NCI-H128 (cell line): ENCODE results near the gene PPP1R37.

ENCODE experiments used
- DNase-seq: peaks from one replicate; lab custom pipeline; 2025; ENCODE audit not compliant: unreplicated experiment; lab: John Stamatoyannopoulos, UW

PPP1R37 gene

GRCh38 chr19:45164577-45165335 is 71.8 kb downstream of the PPP1R37 start:
- DNase-seq = no peak

- DNase-seq = no peak
These were observed 73.8 kb downstream of the PPP1R37 start for GRCh38 chr19:45166723-45167252.

- DNase-seq = no peak
These were observed 75.9 kb downstream of the PPP1R37 start for GRCh38 chr19:45168767-45169351.

- no peak for DNase-seq
These were observed 76.6 kb downstream of the PPP1R37 start for GRCh38 chr19:45169602-45170001.

- no peak for DNase-seq
These were observed 77.4 kb downstream of the PPP1R37 start for GRCh38 chr19:45170146-45171106.

GRCh38 chr19:45171211-45171623 is 78.2 kb downstream of the PPP1R37 start:
- DNase-seq = no peak

- DNase-seq = no peak
These were observed 79.2 kb downstream of the PPP1R37 start for GRCh38 chr19:45172173-45172572.

- DNase-seq = no peak
These were observed 79.7 kb downstream of the PPP1R37 start for GRCh38 chr19:45172611-45173208.

GRCh38 chr19:45173816-45174215 is 80.8 kb downstream of the PPP1R37 start:
- DNase-seq = no peak

GRCh38 chr19:45175515-45176345 is 82.8 kb downstream of the PPP1R37 start:
- DNase-seq = no peak

- no peak for DNase-seq
These were observed 84.9 kb downstream of the PPP1R37 start, which contains the start of gene TRAPPC6A for GRCh38 chr19:45177817-45178261. TRAPPC6A (minus strand) TSS chr19:45178237; CDS start chr19:45178218, 19 bp downstream.

GRCh38 chr19:45178262-45179071 is 85.5 kb downstream of the PPP1R37 start, which contains the start of gene BLOC1S3:
BLOC1S3 (plus strand) TSS chr19:45178784; CDS start chr19:45179297, 513 bp downstream.
- DNase-seq = peak; percentile 100

GRCh38 chr19:45179072-45179891 is 86.3 kb downstream of the PPP1R37 start:
- DNase-seq = no peak

- DNase-seq = no peak
These were observed 87.0 kb downstream of the PPP1R37 start for GRCh38 chr19:45179892-45180370.

GRCh38 chr19:45180936-45181335 is 88.0 kb downstream of the PPP1R37 start:
- DNase-seq = no peak

- DNase-seq = no peak
These were observed 89.8 kb downstream of the PPP1R37 start for GRCh38 chr19:45182758-45183157.

GRCh38 chr19:45184115-45184514 is 91.1 kb downstream of the PPP1R37 start:
- DNase-seq = no peak
